K562 (cell line): ENCODE measurements around the gene ASB6. TPM values are rescaled to one million over a fixed set of nuclear protein-coding genes. Genes with fewer than 3 reads are reported as not detected.

ENCODE experiments used
- AFF4 ChIP-seq: sonication (generic); formaldehyde crosslinking; IDR thresholded peaks from 2 replicates; pipeline ENCODE4 v1.8.0; 2023; ENCODE audit warnings: mild to moderate bottlenecking, missing genetic modification reagents
- BRCA1 ChIP-seq, 2 experiments: fragments of 450-650 bp in 1 of 2; sonication (generic) in 1 of 2; formaldehyde crosslinking in 1 of 2; IDR thresholded peaks; 2 replicates each; pipeline versions ENCODE4 v1.5.0 to v1.6.1; 2017 to 2020; ENCODE audit warnings: mild to moderate bottlenecking in 1 of 2, missing genetic modification reagents in 1 of 2
- CBFB ChIP-seq: sonication (generic); formaldehyde crosslinking; IDR thresholded peaks from 2 replicates; pipeline ENCODE4 v1.4.0; 2020; ENCODE audit warnings: mild to moderate bottlenecking, missing genetic modification reagents
- ELF4 ChIP-seq: fragments of 450-650 bp; formaldehyde crosslinking; IDR thresholded peaks from 2 replicates; pipeline ENCODE4 v1.4.0; 2022; ENCODE audit warnings: missing genetic modification characterization
- ETV1 ChIP-seq: fragments of 450-650 bp; conservative IDR thresholded peaks from 2 replicates; pipeline ENCODE4 v1.6.1; 2016; ENCODE audit warnings: missing genetic modification characterization, control low read depth, low read depth, missing compliant biosample characterization
- HMGN3 ChIP-seq: IDR thresholded peaks from 2 replicates; pipeline ENCODE4 v1.6.1; 2011; ENCODE audit warnings: borderline replicate concordance, low read depth, mild to moderate bottlenecking, mixed read lengths, low read length; ENCODE audit not compliant: insufficient read length; ENCODE audit errors: extremely low read depth
- HNRNPUL1 ChIP-seq: fragments of 200-400 bp; formaldehyde crosslinking; IDR thresholded peaks from 2 replicates; pipeline ENCODE4 v1.6.1; 2017; ENCODE audit warnings: low read length
- JUNB ChIP-seq: fragments of 450-650 bp; formaldehyde crosslinking; conservative IDR thresholded peaks from 2 replicates; pipeline ENCODE4 v1.4.0; 2020; ENCODE audit warnings: mild to moderate bottlenecking
- POLR3A ChIP-seq: IDR thresholded peaks from 2 replicates; pipeline ENCODE4 v1.6.1; 2011; ENCODE audit warnings: borderline replicate concordance, mild to moderate bottlenecking, moderate library complexity; ENCODE audit not compliant: insufficient read length, insufficient read depth; ENCODE audit errors: extremely low read depth
- SMARCB1 ChIP-seq: IDR thresholded peaks from 2 replicates; pipeline ENCODE4 v1.6.1; 2011; ENCODE audit warnings: improper control_type of control experiment, low read depth; ENCODE audit not compliant: insufficient read length
- TCF7L2 ChIP-seq: fragments of 150-350 bp; IDR thresholded peaks from 2 replicates; pipeline ENCODE4 v1.6.1; 2016; ENCODE audit warnings: low read depth, mild to moderate bottlenecking, low read length, moderate library complexity
- TFAP4 ChIP-seq: sonication (generic); formaldehyde crosslinking; IDR thresholded peaks from 2 replicates; pipeline ENCODE4 v1.8.0; 2022; ENCODE audit warnings: missing genetic modification reagents, mild to moderate bottlenecking, moderate library complexity, borderline replicate concordance
- ZFP36 ChIP-seq: fragments of 150-350 bp; IDR thresholded peaks from 2 replicates; pipeline ENCODE4 v1.6.1; 2018; ENCODE audit warnings: low read length, low read depth; ENCODE audit not compliant: partially characterized antibody
- ZNF239 ChIP-seq: fragments of 250-450 bp; sonication (Bioruptor Pico); IDR thresholded peaks from 2 replicates; pipeline ENCODE4 v1.4.0; 2020; ENCODE audit warnings: mild to moderate bottlenecking
- ZNF395 ChIP-seq: fragments of 200-800 bp; sonication (Bioruptor generic); IDR thresholded peaks from 2 replicates; pipeline ENCODE4 v1.6.1; 2017; ENCODE audit warnings: missing genetic modification characterization, missing compliant biosample characterization
- ZNF398 ChIP-seq: fragments of 250-450 bp; sonication (Bioruptor Pico); IDR thresholded peaks from 2 replicates; pipeline ENCODE4 v1.8.0; 2021; ENCODE audit warnings: moderate library complexity, mild to moderate bottlenecking, inconsistent platforms
- ZNF699 ChIP-seq: fragments of 250-450 bp; sonication (Bioruptor Pico); IDR thresholded peaks from 2 replicates; pipeline ENCODE4 v1.8.0; 2021; ENCODE audit warnings: mild to moderate bottlenecking, moderate library complexity; ENCODE audit not compliant: insufficient replicate concordance
- ZNF76 ChIP-seq: fragments of 250-450 bp; sonication (Bioruptor Pico); IDR thresholded peaks from 2 replicates; pipeline ENCODE4 v1.4.0; 2020; ENCODE audit warnings: mild to moderate bottlenecking, moderate library complexity, borderline replicate concordance
- ZNF77 ChIP-seq: fragments of 250-450 bp; sonication (Bioruptor Pico); IDR thresholded peaks from 2 replicates; pipeline ENCODE4 v1.5.0; 2020
- polyA plus RNA-seq, 8 experiments: library from polyadenylated mRNA; depleted of rRNA in 4 of 8; stranded (reverse) in 5 of 8; unstranded in 3 of 8; fragments of >200 nt; fragmentation: Nextera tagmentation in 2 of 8; fragmentation: Illumina TruSeq in 1 of 8; extraction: Ambion mirVana in 2 of 8; extraction: Trizol in 1 of 8; gene quantifications; 2 replicates each; pipeline versions ENCODE4 v1.2.1 to v1.2.3, GENCODE V29; 2011 to 2014; ENCODE audit warnings: inconsistent platforms in 1 of 8, missing spikeins in 1 of 8
- total RNA-seq, 7 experiments: library from RNA; depleted of rRNA in 6 of 7; stranded (reverse); fragments of >200 nt in 6 of 7; fragmentation: Illumina TruSeq in 2 of 7; extraction: Trizol in 2 of 7; gene quantifications; 2 replicates each; pipeline versions ENCODE4 v1.2.1 to v1.2.3, GENCODE V29; 2011 to 2021; ENCODE audit warnings: low replicate concordance in 1 of 7

The ASB6 gene
- total and polyA plus RNA-seq, 9 of the 15 experiments (the other 6 are each of a cell fraction or from before 2014, with no cell fraction given): 0.92 to 17.8 (median 11.3) TPM

- TF ChIP-seq CBFB (CRISPR knock-in tag): no peak
- TF ChIP-seq ZNF76 (CRISPR knock-in tag): no peak
- TF ChIP-seq AFF4: no peak
- no peak for TF ChIP-seq ZNF77
- TF ChIP-seq ZFP36: peak; percentile 94
- no peak for TF ChIP-seq POLR3A
- no peak for TF ChIP-seq ZNF239 (CRISPR knock-in tag)
- peak; percentile 74 for TF ChIP-seq ETV1 (tag)
- no peak for TF ChIP-seq JUNB (CRISPR knock-in tag)
- no peak for TF ChIP-seq ZNF699 (CRISPR knock-in tag)
- TF ChIP-seq TFAP4 (CRISPR knock-in tag): no peak
- no peak for TF ChIP-seq SMARCB1
- no peak for TF ChIP-seq HMGN3
- TF ChIP-seq HNRNPUL1: no peak
- no peak for TF ChIP-seq TCF7L2
- no peak for TF ChIP-seq BRCA1 (IDR thresholded peaks at IDR 0.05)
- no peak for TF ChIP-seq BRCA1 (CRISPR knock-in tag; IDR thresholded peaks at IDR 0.05)
- TF ChIP-seq ZNF398: no peak
- TF ChIP-seq ZNF395 (CRISPR knock-in tag): no peak
- TF ChIP-seq ELF4: 0 out of 2 replicates have a peak, but pooled peaks have one; percentile 43
These were observed 39.1 kb downstream of the ASB6 start (continued) for GRCh38 chr9:129602598-129603415.
